Measurements from ENCODE around the gene TFCP2L1.

TFCP2L1 gene

DNA sequence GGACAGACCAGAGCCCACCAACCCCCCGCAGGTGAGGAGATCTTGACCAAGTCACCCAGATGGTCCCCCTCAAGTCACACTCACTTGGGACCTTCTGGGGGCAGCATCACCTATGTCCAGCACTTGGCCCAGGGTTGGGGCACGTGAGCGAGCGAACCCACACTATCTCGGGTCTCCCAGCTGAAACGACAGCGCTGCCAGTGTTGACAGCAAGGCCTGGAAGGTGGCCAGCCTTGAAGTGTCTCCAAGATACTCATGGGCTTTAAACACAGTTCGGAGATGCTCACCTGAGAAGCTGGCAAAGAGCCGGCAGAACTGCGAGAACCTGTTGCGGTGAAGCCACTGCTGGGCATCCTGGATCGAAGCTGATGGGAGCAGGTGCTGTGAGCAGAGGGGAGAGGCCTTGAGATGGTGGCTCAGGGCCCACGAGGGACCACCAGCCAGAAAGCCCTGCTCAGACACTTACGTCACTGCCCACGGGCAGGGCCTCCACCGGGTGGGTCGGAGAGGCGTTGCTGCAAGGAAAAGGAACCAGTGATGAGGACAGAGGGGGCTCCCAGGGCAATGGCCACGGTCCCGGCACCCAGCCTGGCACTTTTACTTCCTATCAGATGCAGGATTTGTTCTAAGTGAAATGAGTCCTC lies 47.5 kb downstream of the TFCP2L1 start (continued):
- TF ChIP-seq ZBTB17 (tag by site-specific recombination; IDR thresholded peaks at IDR 0.05) (no peak), MZF1 (tag by site-specific recombination; IDR thresholded peaks at IDR 0.05; ENCODE audit: borderline replicate concordance) (no peak), ZNF473 (tag by site-specific recombination; IDR thresholded peaks at IDR 0.05) (no peak), ZNF24 (tag by site-specific recombination; IDR thresholded peaks at IDR 0.05) (no peak), ZNF747 (tag by site-specific recombination; IDR thresholded peaks at IDR 0.05) (no peak), ZNF555 (tag by site-specific recombination; conservative IDR thresholded peaks at IDR 0.05) (no peak), ZNF184 (tag by site-specific recombination; IDR thresholded peaks at IDR 0.05) (no peak)
- TF ChIP-seq, protein P1, sequence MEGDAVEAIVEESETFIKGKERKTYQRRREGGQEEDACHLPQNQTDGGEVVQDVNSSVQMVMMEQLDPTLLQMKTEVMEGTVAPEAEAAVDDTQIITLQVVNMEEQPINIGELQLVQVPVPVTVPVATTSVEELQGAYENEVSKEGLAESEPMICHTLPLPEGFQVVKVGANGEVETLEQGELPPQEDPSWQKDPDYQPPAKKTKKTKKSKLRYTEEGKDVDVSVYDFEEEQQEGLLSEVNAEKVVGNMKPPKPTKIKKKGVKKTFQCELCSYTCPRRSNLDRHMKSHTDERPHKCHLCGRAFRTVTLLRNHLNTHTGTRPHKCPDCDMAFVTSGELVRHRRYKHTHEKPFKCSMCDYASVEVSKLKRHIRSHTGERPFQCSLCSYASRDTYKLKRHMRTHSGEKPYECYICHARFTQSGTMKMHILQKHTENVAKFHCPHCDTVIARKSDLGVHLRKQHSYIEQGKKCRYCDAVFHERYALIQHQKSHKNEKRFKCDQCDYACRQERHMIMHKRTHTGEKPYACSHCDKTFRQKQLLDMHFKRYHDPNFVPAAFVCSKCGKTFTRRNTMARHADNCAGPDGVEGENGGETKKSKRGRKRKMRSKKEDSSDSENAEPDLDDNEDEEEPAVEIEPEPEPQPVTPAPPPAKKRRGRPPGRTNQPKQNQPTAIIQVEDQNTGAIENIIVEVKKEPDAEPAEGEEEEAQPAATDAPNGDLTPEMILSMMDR (tag by site-specific recombination; IDR thresholded peaks at IDR 0.05): no peak
- TF ChIP-seq, protein P2, sequence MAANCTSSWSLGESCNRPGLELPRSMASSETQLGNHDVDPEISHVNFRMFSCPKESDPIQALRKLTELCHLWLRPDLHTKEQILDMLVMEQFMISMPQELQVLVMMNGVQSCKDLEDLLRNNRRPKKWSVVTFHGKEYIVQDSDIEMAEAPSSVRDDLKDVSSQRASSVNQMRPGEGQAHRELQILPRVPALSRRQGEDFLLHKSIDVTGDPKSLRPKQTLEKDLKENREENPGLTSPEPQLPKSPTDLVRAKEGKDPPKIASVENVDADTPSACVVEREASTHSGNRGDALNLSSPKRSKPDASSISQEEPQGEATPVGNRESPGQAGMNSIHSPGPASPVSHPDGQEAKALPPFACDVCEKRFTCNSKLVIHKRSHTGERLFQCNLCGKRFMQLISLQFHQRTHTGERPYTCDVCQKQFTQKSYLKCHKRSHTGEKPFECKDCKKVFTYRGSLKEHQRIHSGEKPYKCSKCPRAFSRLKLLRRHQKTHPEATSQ (tag by site-specific recombination; IDR thresholded peaks at IDR 0.05): no peak
- TF ChIP-seq, protein P3, sequence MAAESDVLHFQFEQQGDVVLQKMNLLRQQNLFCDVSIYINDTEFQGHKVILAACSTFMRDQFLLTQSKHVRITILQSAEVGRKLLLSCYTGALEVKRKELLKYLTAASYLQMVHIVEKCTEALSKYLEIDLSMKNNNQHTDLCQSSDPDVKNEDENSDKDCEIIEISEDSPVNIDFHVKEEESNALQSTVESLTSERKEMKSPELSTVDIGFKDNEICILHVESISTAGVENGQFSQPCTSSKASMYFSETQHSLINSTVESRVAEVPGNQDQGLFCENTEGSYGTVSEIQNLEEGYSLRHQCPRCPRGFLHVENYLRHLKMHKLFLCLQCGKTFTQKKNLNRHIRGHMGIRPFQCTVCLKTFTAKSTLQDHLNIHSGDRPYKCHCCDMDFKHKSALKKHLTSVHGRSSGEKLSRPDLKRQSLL (tag by site-specific recombination; IDR thresholded peaks at IDR 0.05): no peak

DNA sequence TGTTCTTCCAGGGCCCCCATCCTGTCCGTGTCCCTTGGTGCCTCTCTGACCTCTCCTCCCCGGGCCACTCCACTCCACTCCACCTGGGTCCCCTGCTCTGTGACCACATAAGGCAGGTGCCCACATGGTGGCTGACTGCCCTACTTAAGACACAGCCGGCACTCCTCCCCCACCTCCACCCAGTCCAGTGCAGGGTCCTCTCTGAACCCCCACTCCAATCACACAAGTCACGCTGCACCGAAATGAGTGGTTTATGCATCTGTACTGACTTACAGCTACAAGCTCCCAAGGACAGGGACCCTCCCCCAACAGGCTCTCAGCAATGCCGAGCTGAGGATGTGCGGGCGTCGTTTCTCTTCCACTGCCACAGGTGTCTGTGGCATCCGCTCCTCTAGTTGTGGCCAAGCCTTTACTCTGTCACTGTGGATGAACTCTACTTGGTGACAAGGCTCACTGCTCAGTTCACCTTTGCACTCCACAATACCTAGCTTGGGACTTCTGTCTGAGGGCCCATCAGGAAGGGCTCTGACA lies 48.3 kb downstream of the TFCP2L1 start:
- ChIA-PET POLR2A (no interaction called here), CTCF (no interaction called here)
- H3K36me3 ChIP-seq (ENCODE audit: control insufficient read depth in 2 of 2, insufficient read depth in 1 of 2, low read length in 2 of 2): peaks cover 0 to 62% of the 10 kb centered on the region in 2 experiments; a peak in 2 of 3 replicates
- H3K9me3 ChIP-seq (ENCODE audit: control insufficient read depth, insufficient read depth, low read depth, low read length): no peaks in the 10 kb centered on the region
- H3K27ac ChIP-seq (ENCODE audit: extremely low read depth, low read depth, low read length): no peak overlapping the region
- no peak overlapping the region for H3K4me3 ChIP-seq (ENCODE audit: low read depth, low read length)
- H3K4me1 ChIP-seq (ENCODE audit: control insufficient read depth, insufficient read depth, low read length): no peaks in the 10 kb centered on the region
- TF ChIP-seq, protein P4, sequence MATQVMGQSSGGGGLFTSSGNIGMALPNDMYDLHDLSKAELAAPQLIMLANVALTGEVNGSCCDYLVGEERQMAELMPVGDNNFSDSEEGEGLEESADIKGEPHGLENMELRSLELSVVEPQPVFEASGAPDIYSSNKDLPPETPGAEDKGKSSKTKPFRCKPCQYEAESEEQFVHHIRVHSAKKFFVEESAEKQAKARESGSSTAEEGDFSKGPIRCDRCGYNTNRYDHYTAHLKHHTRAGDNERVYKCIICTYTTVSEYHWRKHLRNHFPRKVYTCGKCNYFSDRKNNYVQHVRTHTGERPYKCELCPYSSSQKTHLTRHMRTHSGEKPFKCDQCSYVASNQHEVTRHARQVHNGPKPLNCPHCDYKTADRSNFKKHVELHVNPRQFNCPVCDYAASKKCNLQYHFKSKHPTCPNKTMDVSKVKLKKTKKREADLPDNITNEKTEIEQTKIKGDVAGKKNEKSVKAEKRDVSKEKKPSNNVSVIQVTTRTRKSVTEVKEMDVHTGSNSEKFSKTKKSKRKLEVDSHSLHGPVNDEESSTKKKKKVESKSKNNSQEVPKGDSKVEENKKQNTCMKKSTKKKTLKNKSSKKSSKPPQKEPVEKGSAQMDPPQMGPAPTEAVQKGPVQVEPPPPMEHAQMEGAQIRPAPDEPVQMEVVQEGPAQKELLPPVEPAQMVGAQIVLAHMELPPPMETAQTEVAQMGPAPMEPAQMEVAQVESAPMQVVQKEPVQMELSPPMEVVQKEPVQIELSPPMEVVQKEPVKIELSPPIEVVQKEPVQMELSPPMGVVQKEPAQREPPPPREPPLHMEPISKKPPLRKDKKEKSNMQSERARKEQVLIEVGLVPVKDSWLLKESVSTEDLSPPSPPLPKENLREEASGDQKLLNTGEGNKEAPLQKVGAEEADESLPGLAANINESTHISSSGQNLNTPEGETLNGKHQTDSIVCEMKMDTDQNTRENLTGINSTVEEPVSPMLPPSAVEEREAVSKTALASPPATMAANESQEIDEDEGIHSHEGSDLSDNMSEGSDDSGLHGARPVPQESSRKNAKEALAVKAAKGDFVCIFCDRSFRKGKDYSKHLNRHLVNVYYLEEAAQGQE (tag by site-specific recombination; IDR thresholded peaks at IDR 0.05): no peak
- TF ChIP-seq ZBTB8A (tag by site-specific recombination; IDR thresholded peaks at IDR 0.05) (no peak), HOXD13 (CRISPR knock-in tag; IDR thresholded peaks at IDR 0.05; ENCODE audit: borderline replicate concordance) (no peak), TRIM28 (IDR thresholded peaks at IDR 0.05; ENCODE audit: borderline replicate concordance, low read length) (no peak), ZNF558 (tag by site-specific recombination; IDR thresholded peaks at IDR 0.05) (no peak), ZFP41 (tag by site-specific recombination; IDR thresholded peaks at IDR 0.05; ENCODE audit: borderline replicate concordance) (no peak), ZNF837 (tag by site-specific recombination; IDR thresholded peaks at IDR 0.05) (no peak)
